ENCODE data around the gene GMEB2.
"Not testable (repeated sequence)": the region's sequence is repeated elsewhere in the genome, so short reads cannot be mapped to it uniquely, and the experiment has no call there.

Gene GMEB2

DNA sequence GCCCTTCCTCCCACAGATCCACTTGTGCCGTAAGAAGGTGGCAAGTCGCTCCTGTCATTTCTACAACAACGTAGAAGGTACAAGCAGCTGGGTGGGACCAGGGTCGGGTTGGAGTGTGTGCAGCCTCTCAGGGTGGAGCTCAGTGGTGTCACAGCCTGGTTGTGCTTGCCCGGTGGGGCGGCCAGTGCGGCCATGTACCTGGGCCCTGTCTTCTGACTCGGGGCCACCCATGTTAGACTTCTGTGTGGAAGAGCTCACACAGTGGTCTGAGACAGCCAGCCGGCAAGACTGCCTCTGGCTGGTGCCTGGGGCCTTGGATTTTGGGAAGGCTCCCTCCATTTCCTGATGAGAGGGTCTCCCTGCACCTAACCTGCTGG lies 35.9 kb upstream of the GMEB2 start:
- no peak for DNase-seq (ENCODE audit: extremely low read depth, insufficient read length)
- H3K4me3 ChIP-seq (replicated peaks; ENCODE audit: low read depth, low read length) = no peak overlapping the region
- no peaks in the 10 kb centered on the region for H3K27me3 ChIP-seq (replicated peaks; ENCODE audit: control insufficient read depth, insufficient read depth, low read length)
- H3K36me3 ChIP-seq (ENCODE audit: control insufficient read depth, insufficient read depth, low read length) = peaks cover 28% of the 10 kb centered on the region
- TF ChIP-seq, protein P1, sequence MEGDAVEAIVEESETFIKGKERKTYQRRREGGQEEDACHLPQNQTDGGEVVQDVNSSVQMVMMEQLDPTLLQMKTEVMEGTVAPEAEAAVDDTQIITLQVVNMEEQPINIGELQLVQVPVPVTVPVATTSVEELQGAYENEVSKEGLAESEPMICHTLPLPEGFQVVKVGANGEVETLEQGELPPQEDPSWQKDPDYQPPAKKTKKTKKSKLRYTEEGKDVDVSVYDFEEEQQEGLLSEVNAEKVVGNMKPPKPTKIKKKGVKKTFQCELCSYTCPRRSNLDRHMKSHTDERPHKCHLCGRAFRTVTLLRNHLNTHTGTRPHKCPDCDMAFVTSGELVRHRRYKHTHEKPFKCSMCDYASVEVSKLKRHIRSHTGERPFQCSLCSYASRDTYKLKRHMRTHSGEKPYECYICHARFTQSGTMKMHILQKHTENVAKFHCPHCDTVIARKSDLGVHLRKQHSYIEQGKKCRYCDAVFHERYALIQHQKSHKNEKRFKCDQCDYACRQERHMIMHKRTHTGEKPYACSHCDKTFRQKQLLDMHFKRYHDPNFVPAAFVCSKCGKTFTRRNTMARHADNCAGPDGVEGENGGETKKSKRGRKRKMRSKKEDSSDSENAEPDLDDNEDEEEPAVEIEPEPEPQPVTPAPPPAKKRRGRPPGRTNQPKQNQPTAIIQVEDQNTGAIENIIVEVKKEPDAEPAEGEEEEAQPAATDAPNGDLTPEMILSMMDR (IDR thresholded peaks at IDR 0.05; ENCODE audit: insufficient read depth, low read length, poor library complexity, severe bottlenecking) = no peak

DNA sequence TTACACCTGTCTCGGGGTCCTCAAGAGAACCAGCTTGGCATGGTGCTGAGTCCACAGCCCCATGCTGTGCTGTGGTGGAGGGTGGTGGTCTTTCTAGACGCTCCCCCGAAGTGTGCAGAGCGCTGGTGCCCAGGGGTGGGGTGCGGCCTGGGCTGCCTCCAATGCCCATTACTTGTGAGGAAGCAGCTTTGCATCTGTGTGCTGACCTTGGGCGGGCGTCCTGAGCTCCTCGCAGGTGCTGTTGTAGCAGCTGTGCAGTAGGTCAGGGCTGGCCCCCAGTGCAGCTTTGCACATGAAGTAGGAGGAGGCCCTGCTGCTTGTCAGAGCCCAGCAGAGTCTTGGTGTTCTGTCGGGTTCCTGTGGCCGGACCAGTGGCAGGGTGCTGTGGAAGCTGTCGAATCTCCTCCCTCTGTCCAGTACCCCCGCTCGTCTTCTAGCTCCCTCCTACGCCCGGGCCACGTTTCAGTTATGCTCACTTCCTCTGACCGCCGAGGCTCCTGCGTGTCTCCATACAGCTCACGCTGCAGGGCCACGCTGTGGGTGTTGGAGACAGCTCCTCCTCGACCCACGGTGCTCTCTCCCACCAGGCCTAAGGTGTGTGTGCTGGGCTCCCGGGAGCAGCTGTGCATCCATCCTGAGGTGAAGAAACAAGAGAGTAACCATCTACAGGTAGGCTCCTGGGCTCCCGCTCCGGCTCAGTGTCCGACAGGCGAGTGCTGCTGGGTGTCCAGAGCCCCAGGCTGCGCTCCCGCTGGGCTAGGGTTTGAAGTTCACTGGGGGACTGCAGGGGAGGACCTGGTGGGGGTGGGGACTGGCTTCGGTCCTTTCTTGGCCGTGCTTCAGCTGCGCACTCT lies 35.3 kb upstream of the GMEB2 start:
- Histone ChIP-seq H3K4me3 (replicated peaks; ENCODE audit: low read depth, low read length) (no peak overlapping the region), H3K36me3 (ENCODE audit: control insufficient read depth, insufficient read depth, low read length) (peaks cover 24% of the 10 kb centered on the region), H3K27me3 (replicated peaks; ENCODE audit: control insufficient read depth, insufficient read depth, low read length) (no peaks in the 10 kb centered on the region)
- DNase-seq (ENCODE audit: extremely low read depth, insufficient read length) = no peak
- TF ChIP-seq, protein P1 (IDR thresholded peaks at IDR 0.05; ENCODE audit: insufficient read depth, low read length, poor library complexity, severe bottlenecking) = no peak

DNA sequence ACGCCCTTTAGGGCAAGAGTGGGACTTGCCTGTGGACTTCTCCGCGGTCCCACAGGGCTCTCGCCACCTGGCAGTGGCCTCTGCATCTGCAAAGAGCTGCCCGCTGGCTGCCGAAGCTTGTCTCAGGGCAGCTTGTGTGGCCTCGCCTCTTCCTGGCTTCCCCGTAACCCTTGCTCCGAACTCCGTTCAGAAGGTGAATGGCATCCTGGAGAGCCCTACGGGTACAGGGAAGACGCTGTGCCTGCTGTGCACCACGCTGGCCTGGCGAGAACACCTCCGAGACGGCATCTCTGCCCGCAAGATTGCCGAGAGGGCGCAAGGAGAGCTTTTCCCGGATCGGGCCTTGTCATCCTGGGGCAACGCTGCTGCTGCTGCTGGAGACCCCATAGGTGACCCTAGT lies 34.2 kb upstream of the GMEB2 start:
- no peak overlapping the region for H3K4me3 ChIP-seq (replicated peaks; ENCODE audit: low read depth, low read length)
- DNase-seq (ENCODE audit: extremely low read depth, insufficient read length) = no peak
- TF ChIP-seq, protein P1 (IDR thresholded peaks at IDR 0.05; ENCODE audit: insufficient read depth, low read length, poor library complexity, severe bottlenecking) = no peak
- H3K27me3 ChIP-seq (replicated peaks; ENCODE audit: control insufficient read depth, insufficient read depth, low read length) = no peaks in the 10 kb centered on the region
- H3K36me3 ChIP-seq (ENCODE audit: control insufficient read depth, insufficient read depth, low read length) = peaks cover 21% of the 10 kb centered on the region

DNA sequence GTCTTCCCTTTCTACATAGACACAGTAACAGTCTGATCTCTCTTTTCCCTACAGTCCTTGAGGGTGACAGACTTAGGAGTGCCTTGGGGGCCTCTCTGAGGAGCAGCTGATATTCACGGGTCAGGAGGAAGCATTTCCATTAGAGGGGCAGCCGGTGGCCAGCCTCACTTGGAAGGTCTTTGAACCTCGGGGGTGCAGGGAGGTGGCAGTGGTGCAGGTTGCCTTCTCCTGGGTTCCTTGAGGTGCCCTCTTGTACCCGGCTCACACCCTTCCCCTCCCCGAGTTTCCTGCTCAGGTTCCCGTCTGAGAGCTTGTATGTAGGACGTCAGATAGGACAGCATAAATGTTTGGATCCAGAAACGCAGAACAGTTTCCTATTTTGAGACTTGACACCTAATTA lies 33.7 kb upstream of the GMEB2 start:
- H3K36me3 ChIP-seq (ENCODE audit: control insufficient read depth, insufficient read depth, low read length) = peaks cover 21% of the 10 kb centered on the region
- DNase-seq (ENCODE audit: extremely low read depth, insufficient read length) = no peak
- TF ChIP-seq, protein P1 (IDR thresholded peaks at IDR 0.05; ENCODE audit: insufficient read depth, low read length, poor library complexity, severe bottlenecking) = no peak
- no peak overlapping the region for H3K4me3 ChIP-seq (replicated peaks; ENCODE audit: low read depth, low read length)
- H3K27me3 ChIP-seq (replicated peaks; ENCODE audit: control insufficient read depth, insufficient read depth, low read length) = no peaks in the 10 kb centered on the region

DNA sequence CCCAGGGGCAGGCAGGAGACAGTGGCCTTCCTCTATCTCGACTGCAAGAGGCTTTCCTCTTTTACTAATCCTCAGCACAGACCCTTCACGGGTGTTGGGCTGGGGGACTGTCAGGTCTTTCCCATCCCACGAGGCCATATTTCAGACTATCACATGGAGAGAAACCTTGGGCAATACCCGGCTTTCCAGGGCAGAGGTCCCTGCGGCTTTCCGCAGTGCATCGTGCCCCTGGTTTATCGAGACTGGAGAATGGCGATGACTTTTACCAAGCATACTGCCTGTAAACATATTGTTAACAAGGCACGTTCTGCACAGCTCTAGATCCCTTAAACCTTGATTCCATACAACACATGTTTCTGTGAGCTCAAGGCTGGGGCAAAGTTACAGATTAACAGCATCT lies 33.3 kb upstream of the GMEB2 start:
- not testable (repeated sequence) for H3K27me3 ChIP-seq (replicated peaks; ENCODE audit: control insufficient read depth, insufficient read depth, low read length); H3K4me3 ChIP-seq (replicated peaks; ENCODE audit: low read depth, low read length); DNase-seq (ENCODE audit: extremely low read depth, insufficient read length)
- H3K36me3 ChIP-seq (ENCODE audit: control insufficient read depth, insufficient read depth, low read length) = peaks cover 21% of the 10 kb centered on the region

DNA sequence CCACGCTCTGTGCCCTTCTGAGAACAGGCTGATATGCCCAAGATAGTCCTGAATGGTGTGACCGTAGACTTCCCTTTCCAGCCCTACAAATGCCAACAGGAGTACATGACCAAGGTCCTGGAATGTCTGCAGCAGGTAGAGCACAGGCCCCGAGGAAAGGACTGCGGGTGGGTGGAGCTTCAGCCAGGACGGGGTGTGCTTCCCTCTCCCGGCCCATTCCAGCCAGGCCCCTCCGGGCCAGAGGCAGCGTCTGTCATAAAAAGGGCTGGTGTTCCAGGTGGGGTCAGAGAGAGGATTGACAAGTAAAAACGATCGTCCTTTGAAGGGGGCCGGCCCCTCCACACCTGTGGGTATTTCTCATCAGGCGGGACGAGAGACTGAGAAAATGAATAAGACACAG lies 32.5 kb upstream of the GMEB2 start:
- Histone ChIP-seq H3K36me3 (ENCODE audit: control insufficient read depth, insufficient read depth, low read length) (peaks cover 18% of the 10 kb centered on the region), H3K27me3 (replicated peaks; ENCODE audit: control insufficient read depth, insufficient read depth, low read length) (no peaks in the 10 kb centered on the region), H3K4me3 (replicated peaks; ENCODE audit: low read depth, low read length) (peak overlapping the region; percentile 77)
- TF ChIP-seq, protein P1 (IDR thresholded peaks at IDR 0.05; ENCODE audit: insufficient read depth, low read length, poor library complexity, severe bottlenecking) = no peak
- DNase-seq (ENCODE audit: extremely low read depth, insufficient read length) = no peak
